Parathyroid adenoma (tissue), 2 donors: Measurements from ENCODE around the gene C1orf198.

Source experiments
- H2AFZ ChIP-seq: fragments of 300-600 bp; sonication (generic); one replicate; pipeline ENCODE4 v1.7.0; 2017; ENCODE audit warnings: antibody characterized with exemption, mild to moderate bottlenecking
- H3K27ac ChIP-seq: fragments of 300-600 bp; sonication (generic); one replicate; pipeline ENCODE4 v1.7.0; 2017
- H3K27me3 ChIP-seq: fragments of 300-600 bp; sonication (generic); one replicate; pipeline ENCODE4 v1.7.0; 2017; ENCODE audit warnings: low read length; ENCODE audit not compliant: control insufficient read depth, insufficient read depth
- H3K36me3 ChIP-seq: fragments of 300-600 bp; sonication (generic); one replicate; pipeline ENCODE4 v1.7.0; 2017; ENCODE audit warnings: low read length; ENCODE audit not compliant: control insufficient read depth, insufficient read depth
- H3K4me1 ChIP-seq: fragments of 300-600 bp; sonication (generic); one replicate; pipeline ENCODE4 v1.7.0; 2017; ENCODE audit warnings: control low read depth
- H3K4me2 ChIP-seq: fragments of 300-600 bp; sonication (generic); one replicate; pipeline ENCODE4 v1.7.0; 2017; ENCODE audit warnings: low read length
- H3K4me3 ChIP-seq: fragments of 300-600 bp; sonication (generic); one replicate; pipeline ENCODE4 v1.7.0; 2017; ENCODE audit warnings: low read depth, low read length
- H3K79me2 ChIP-seq: fragments of 300-600 bp; sonication (generic); one replicate; pipeline ENCODE4 v1.7.0; 2017; ENCODE audit warnings: control low read depth
- H3K9ac ChIP-seq: fragments of 300-600 bp; sonication (generic); one replicate; pipeline ENCODE4 v1.7.0; 2017; ENCODE audit warnings: mild to moderate bottlenecking
- H3K9me3 ChIP-seq: fragments of 300-600 bp; sonication (generic); one replicate; pipeline ENCODE4 v1.7.0; 2017; ENCODE audit warnings: low read length; ENCODE audit not compliant: control insufficient read depth
- TF ChIP-seq, protein P1 (sequence below): fragments of 300-600 bp; sonication (generic); IDR thresholded peaks from one replicate; pipeline ENCODE4 v1.7.0; 2017; ENCODE audit warnings: antibody characterized with exemption, mild to moderate bottlenecking
- donor health status: primary hyperparathyroidism.

Gene C1orf198, protein sequence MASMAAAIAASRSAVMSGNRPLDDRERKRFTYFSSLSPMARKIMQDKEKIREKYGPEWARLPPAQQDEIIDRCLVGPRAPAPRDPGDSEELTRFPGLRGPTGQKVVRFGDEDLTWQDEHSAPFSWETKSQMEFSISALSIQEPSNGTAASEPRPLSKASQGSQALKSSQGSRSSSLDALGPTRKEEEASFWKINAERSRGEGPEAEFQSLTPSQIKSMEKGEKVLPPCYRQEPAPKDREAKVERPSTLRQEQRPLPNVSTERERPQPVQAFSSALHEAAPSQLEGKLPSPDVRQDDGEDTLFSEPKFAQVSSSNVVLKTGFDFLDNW

DNA sequence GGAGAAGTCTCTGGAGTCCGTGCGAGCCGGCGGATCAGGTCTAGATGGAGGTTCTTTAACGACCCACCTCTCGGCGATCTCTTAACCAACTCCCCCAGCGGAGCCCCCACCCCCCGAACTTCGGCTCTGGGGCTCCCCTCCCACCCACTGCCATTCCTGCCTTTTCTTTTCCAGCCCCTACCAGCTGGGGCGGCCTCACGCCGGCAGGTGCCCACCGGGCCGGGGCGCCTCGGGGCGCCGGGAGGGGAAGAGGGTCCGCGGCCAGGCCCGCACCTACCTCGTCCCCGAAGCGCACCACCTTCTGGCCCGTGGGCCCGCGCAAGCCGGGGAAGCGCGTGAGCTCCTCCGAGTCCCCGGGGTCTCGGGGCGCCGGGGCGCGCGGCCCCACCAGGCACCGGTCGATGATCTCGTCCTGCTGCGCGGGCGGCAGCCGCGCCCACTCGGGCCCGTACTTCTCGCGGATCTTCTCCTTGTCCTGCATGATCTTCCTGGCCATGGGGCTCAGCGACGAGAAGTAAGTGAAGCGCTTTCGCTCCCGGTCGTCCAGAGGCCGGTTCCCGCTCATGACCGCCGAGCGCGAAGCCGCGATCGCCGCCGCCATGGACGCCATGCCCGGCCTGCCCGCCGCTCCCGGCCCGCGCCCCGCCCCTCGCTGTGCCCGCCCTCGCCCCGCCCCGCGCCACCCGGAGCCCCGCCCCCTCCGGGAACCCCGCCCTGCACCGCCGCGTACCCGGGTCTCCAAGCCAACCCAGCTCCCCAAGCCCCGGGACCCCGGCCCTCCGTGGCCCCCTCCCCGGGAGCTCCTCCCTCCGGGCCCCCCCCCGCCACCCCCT is at the start of gene C1orf198:
C1orf198 (minus strand) TSS at position 619 of the 833 bp plus-strand sequence; CDS start at position 610, 9 bp downstream.
- TF ChIP-seq, protein P1, sequence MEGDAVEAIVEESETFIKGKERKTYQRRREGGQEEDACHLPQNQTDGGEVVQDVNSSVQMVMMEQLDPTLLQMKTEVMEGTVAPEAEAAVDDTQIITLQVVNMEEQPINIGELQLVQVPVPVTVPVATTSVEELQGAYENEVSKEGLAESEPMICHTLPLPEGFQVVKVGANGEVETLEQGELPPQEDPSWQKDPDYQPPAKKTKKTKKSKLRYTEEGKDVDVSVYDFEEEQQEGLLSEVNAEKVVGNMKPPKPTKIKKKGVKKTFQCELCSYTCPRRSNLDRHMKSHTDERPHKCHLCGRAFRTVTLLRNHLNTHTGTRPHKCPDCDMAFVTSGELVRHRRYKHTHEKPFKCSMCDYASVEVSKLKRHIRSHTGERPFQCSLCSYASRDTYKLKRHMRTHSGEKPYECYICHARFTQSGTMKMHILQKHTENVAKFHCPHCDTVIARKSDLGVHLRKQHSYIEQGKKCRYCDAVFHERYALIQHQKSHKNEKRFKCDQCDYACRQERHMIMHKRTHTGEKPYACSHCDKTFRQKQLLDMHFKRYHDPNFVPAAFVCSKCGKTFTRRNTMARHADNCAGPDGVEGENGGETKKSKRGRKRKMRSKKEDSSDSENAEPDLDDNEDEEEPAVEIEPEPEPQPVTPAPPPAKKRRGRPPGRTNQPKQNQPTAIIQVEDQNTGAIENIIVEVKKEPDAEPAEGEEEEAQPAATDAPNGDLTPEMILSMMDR: no peak
- peaks cover 4% of the 10 kb centered on the region for H3K4me1 ChIP-seq

DNA sequence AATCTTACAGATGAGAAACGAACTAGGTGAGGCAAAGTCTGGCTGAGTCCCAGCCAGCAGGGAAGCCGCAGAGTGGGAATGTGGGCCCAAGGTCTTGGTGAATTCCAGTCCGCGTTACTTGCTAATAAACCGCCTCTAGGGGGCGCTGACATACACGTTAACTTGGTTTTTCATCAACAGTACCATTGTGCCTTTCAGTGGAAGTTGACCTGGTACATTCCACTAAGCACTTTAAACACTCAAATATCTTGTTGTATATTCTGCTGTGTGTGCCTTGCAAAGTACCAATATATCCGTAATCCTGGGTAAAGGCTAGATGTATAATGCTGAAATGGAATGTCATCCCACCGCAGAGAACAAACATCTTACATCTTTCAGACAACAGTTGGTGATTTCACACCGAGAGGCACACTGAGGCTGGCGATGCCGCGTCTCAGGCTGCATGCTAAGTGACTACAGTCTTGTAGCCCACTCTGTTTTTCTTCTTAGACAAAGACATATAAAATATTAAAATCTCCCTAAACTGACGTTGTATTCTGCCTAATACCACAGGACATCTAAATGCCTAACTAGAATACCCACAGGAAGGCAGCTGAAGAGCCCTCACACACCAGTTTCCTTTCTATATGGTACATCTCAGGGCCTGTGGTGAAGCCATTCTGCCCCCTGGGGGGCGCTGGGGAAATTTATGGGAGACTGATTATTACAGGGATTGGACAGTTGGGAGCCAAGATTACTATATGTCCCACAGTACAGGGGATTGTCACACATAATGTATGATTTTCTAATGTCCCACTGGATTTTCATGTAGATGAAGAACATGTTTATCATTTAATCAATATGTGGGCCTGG is 49.2 kb upstream of the C1orf198 start:
- no peaks in the 10 kb centered on the region for H3K79me2 ChIP-seq
- H3K27ac ChIP-seq: no peak overlapping the region
- no peaks in the 10 kb centered on the region for H3K4me1 ChIP-seq
- H3K9ac ChIP-seq: no peak overlapping the region
- no peaks in the 10 kb centered on the region for H3K27me3 ChIP-seq
- no peak overlapping the region for H2AFZ ChIP-seq
- H3K4me2 ChIP-seq: no peak overlapping the region
- no peaks in the 10 kb centered on the region for H3K9me3 ChIP-seq
- TF ChIP-seq, protein P1: peak; percentile 41
- no peak overlapping the region for H3K4me3 ChIP-seq
- H3K36me3 ChIP-seq: no peaks in the 10 kb centered on the region

More for the DNA sequence above, at the start of gene C1orf198:
- Histone ChIP-seq H3K9me3 (no peaks in the 10 kb centered on the region), H2AFZ (peak within 1 kb of the TSS; percentile 97), H3K4me3 (peak within 1 kb of the TSS; percentile 79), H3K27ac (peak within 1 kb of the TSS; percentile 69), H3K27me3 (no peaks in the 10 kb centered on the region), H3K9ac (peak within 1 kb of the TSS; percentile 57), H3K4me2 (peak within 1 kb of the TSS; percentile 79), H3K79me2 (no peaks in the 10 kb centered on the region), H3K36me3 (no peaks in the 10 kb centered on the region)

DNA sequence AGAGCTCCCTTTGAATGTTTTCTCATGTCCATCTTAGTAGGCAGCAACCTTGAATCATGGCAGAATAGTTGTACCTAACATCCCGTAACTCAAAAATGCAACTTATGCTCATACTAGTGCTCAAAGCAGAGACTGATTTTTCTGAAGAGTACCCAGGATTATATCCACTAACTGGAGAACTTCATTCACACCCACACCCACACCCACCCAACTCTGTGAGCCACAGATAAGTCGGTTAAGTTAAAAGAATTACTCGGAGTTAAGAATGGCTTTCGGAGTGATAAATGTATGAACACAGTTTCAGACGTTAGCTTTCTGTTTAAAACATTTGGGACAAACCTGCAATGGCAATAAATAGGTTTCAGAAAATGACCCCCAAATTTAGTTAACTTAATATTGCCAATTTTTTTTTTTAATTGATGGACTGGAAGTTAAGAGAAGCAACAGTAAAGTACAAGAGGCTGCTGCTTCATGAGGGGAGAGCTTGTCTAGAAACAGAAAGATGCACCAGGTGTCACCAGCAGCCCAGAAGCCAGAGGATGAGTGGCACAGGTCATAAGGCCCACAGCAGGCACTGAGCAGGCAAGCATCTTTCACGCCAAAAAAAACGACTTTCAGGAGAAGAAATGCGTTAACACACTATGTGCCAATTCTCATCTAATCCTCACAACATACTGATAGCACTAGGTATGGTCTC is 48.4 kb upstream of the C1orf198 start:
- H3K36me3 ChIP-seq: no peaks in the 10 kb centered on the region
- TF ChIP-seq, protein P1: no peak
- H3K4me2 ChIP-seq: no peak overlapping the region
- H3K79me2 ChIP-seq: no peaks in the 10 kb centered on the region
- no peaks in the 10 kb centered on the region for H3K27me3 ChIP-seq
- no peak overlapping the region for H3K4me3 ChIP-seq
- H3K4me1 ChIP-seq: no peaks in the 10 kb centered on the region
- no peak overlapping the region for H3K9ac ChIP-seq
- no peak overlapping the region for H2AFZ ChIP-seq
- no peak overlapping the region for H3K27ac ChIP-seq
- no peaks in the 10 kb centered on the region for H3K9me3 ChIP-seq

DNA sequence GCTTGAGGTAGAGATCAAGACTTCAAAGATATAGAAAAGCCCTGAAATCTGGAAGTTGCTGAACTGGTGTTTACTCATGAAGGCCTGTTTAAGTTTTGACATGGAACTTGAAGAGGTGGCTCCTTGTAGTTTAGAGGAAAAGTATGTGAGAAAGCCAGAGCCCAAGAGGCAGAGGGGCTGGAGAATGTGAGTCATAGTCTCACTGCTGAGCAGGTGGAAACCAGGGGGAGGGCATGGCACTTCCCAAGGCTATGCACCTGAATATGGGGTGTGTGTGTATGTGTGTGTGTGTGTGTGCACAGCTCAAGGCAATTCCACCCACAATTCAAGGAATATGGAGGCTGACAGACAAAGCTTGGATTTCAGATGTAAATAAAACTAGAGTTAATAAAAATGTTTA is 46.8 kb upstream of the C1orf198 start:
- H3K79me2 ChIP-seq: no peaks in the 10 kb centered on the region
- H3K27me3 ChIP-seq: no peaks in the 10 kb centered on the region
- TF ChIP-seq, protein P1: no peak
- no peaks in the 10 kb centered on the region for H3K4me1 ChIP-seq
- no peak overlapping the region for H3K4me3 ChIP-seq
- no peaks in the 10 kb centered on the region for H3K9me3 ChIP-seq
- no peak overlapping the region for H3K27ac ChIP-seq
- H3K4me2 ChIP-seq: no peak overlapping the region
- no peak overlapping the region for H2AFZ ChIP-seq
- no peaks in the 10 kb centered on the region for H3K36me3 ChIP-seq
- H3K9ac ChIP-seq: no peak overlapping the region
